Activated T-cell treated with anti-CD3 and anti-CD28 coated beads, Interleukin-2, amount 50 U/mL, for 24 hours (primary cell): Measurements from ENCODE around the gene KCNK10.

Experiments
- DNase-seq: peaks from one replicate; pipeline ENCODE4 v3.0.0-alpha.2; 2020
- H3K27ac Mint-ChIP-seq: 2 replicates; pipeline ENCODE4 v1.8.0; 2020; ENCODE audit warnings: mild to moderate bottlenecking, mixed read lengths
- H3K27me3 Mint-ChIP-seq: 2 replicates; pipeline ENCODE4 v1.8.0; 2020; ENCODE audit warnings: mixed read lengths
- H3K36me3 Mint-ChIP-seq: 2 replicates; pipeline ENCODE4 v1.8.0; 2020; ENCODE audit warnings: low read depth, mixed read lengths
- H3K4me1 Mint-ChIP-seq: 2 replicates; pipeline ENCODE4 v1.8.0; 2020; ENCODE audit warnings: low read depth, mixed read lengths
- H3K4me3 Mint-ChIP-seq: 2 replicates; pipeline ENCODE4 v1.8.0; 2020; ENCODE audit warnings: mild to moderate bottlenecking, moderate library complexity, mixed read lengths
- H3K9me3 Mint-ChIP-seq: 2 replicates; pipeline ENCODE4 v1.8.0; 2020; ENCODE audit warnings: mixed read lengths

Gene KCNK10

GRCh38 chr14:88326352-88327103 is 3.5 kb upstream of the KCNK10 start:
- no peaks in the 10 kb centered on the region for H3K9me3 Mint-ChIP-seq
- peaks cover 70% of the 10 kb centered on the region for H3K27me3 Mint-ChIP-seq
- no peaks in the 10 kb centered on the region for H3K36me3 Mint-ChIP-seq
- no peak overlapping the region for H3K27ac Mint-ChIP-seq
- no peak overlapping the region for H3K4me3 Mint-ChIP-seq
- DNase-seq = no peak
- H3K4me1 Mint-ChIP-seq = peaks cover 5% of the 10 kb centered on the region

GRCh38 chr14:88325883-88326282 is 2.8 kb upstream of the KCNK10 start:
- H3K4me1 Mint-ChIP-seq = peaks cover 5% of the 10 kb centered on the region
- H3K27ac Mint-ChIP-seq = no peak overlapping the region
- no peak overlapping the region for H3K4me3 Mint-ChIP-seq
- no peaks in the 10 kb centered on the region for H3K36me3 Mint-ChIP-seq
- H3K9me3 Mint-ChIP-seq = no peaks in the 10 kb centered on the region
- peaks cover 67% of the 10 kb centered on the region for H3K27me3 Mint-ChIP-seq
- no peak for DNase-seq

- Mint-ChIP-seq H3K27me3 (peaks cover 62% of the 10 kb centered on the region), H3K36me3 (no peaks in the 10 kb centered on the region), H3K4me3 (no peak overlapping the region), H3K27ac (no peak overlapping the region), H3K9me3 (no peaks in the 10 kb centered on the region), H3K4me1 (peaks cover 5% of the 10 kb centered on the region)
- DNase-seq = no peak
Observed at GRCh38 chr14:88324930-88325329, 1.9 kb upstream of the KCNK10 start.

DNA sequence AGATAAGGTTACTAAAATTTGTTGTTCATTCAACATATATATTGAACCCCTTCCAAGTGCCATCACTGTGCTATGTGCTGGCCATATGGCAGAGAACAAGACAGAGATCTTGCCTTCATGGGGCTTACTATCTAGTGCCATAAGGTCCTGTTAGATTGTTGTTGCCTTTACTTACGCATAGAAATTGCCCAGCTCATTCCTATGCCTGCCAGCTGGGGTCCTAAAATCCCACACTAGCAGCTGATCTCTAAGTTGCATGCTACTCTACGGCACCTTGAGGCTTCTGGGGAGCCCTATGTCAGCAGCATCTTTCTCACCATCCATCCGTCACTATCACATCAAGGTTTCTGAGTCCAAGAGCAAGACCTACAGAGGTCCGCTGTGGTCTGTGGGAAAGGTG is 1.4 kb upstream of the KCNK10 start:
- no peak overlapping the region for H3K27ac Mint-ChIP-seq
- H3K36me3 Mint-ChIP-seq = no peaks in the 10 kb centered on the region
- H3K9me3 Mint-ChIP-seq = no peaks in the 10 kb centered on the region
- peaks cover 5% of the 10 kb centered on the region for H3K4me1 Mint-ChIP-seq
- DNase-seq = no peak
- peaks cover 58% of the 10 kb centered on the region for H3K27me3 Mint-ChIP-seq
- H3K4me3 Mint-ChIP-seq = no peak overlapping the region

DNA sequence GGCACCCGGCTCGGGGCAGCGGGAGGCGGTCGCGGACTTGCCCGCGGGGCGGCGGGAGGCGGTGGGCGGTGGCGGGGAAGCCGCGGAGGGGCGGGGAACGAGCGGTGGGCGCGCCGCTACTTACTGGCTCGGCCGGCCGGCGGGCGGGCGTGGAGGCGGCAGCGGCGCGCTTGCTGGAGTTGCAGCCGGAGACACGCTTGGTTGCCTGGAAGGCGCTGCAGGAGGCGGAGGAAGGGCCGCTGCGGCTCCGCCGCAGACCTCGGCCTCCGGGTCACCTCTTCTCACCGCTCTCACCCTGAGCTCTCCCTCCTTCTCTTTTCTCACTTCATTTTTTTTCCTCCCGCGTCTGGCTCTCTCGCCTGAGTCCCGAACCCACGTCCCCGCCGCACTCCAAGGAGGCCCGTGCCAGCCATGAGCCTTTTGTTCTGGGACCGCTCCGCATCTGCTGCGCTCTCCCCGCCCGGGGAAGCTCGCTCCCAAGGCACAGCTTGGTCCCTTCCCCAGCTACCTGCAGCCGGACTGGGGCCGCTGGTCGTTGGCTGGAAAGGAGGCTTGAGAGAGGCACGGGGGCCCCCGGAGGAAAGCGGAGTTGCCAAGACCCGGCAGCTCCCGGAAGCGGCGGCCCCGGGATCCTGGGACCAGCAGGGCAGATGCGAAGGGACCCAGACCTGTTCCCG is 592 bp upstream of the KCNK10 start:
- Mint-ChIP-seq H3K27me3 (peaks cover 50% of the 10 kb centered on the region), H3K4me1 (peaks cover 5% of the 10 kb centered on the region), H3K9me3 (no peaks in the 10 kb centered on the region), H3K27ac (no peak overlapping the region), H3K4me3 (peak overlapping the region; percentile 60), H3K36me3 (no peaks in the 10 kb centered on the region)
- peak; percentile 32 for DNase-seq

GRCh38 chr14:88322504-88323085 is 474 bp downstream of the KCNK10 start:
- Mint-ChIP-seq H3K36me3 (no peaks in the 10 kb centered on the region), H3K27ac (no peak overlapping the region), H3K9me3 (no peaks in the 10 kb centered on the region), H3K4me1 (peaks cover 5% of the 10 kb centered on the region), H3K4me3 (no peak overlapping the region), H3K27me3 (peaks cover 40% of the 10 kb centered on the region)
- no peak for DNase-seq

- H3K9me3 Mint-ChIP-seq = no peaks in the 10 kb centered on the region
- no peak overlapping the region for H3K4me3 Mint-ChIP-seq
- H3K4me1 Mint-ChIP-seq = peaks cover 5% of the 10 kb centered on the region
- DNase-seq = no peak
- peaks cover 35% of the 10 kb centered on the region for H3K27me3 Mint-ChIP-seq
- H3K27ac Mint-ChIP-seq = no peak overlapping the region
- no peaks in the 10 kb centered on the region for H3K36me3 Mint-ChIP-seq
Observed at GRCh38 chr14:88321692-88322503, 1.2 kb downstream of the KCNK10 start.

DNA sequence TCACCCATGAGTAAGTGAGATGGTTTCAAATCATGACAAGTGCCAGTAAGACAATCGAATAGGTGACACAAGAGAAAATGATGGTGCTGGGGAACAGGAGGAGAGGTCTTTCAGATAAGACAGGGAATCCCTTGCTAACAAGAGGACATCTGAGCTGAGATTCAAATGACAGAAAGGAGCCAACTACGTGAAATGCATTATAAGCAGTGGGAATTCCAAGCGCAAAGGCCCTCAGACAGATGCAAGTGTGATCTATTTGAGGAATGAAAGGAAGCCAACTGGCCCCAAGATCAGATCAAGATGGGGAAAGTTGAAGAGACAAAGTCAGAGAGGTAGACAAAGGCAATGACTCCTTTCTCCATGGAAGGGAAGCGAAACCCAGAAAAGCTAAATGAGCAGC is 4.7 kb downstream of the KCNK10 start:
- Mint-ChIP-seq H3K4me1 (no peaks in the 10 kb centered on the region), H3K9me3 (peaks cover 1% of the 10 kb centered on the region), H3K27ac (no peak overlapping the region), H3K36me3 (no peaks in the 10 kb centered on the region), H3K4me3 (no peak overlapping the region), H3K27me3 (peaks cover 25% of the 10 kb centered on the region)
- DNase-seq = no peak

- Mint-ChIP-seq H3K4me3 (no peak overlapping the region), H3K27ac (no peak overlapping the region), H3K4me1 (no peaks in the 10 kb centered on the region), H3K9me3 (peaks cover 4% of the 10 kb centered on the region), H3K36me3 (no peaks in the 10 kb centered on the region), H3K27me3 (peaks cover 26% of the 10 kb centered on the region)
- no peak for DNase-seq
Observed at GRCh38 chr14:88316521-88316920, 6.5 kb downstream of the KCNK10 start.

- Mint-ChIP-seq H3K36me3 (no peaks in the 10 kb centered on the region), H3K27ac (no peak overlapping the region), H3K4me3 (no peak overlapping the region), H3K9me3 (peaks cover 4% of the 10 kb centered on the region), H3K27me3 (peaks cover 25% of the 10 kb centered on the region), H3K4me1 (no peaks in the 10 kb centered on the region)
- no peak for DNase-seq
Observed at GRCh38 chr14:88312257-88312656, 10.8 kb downstream of the KCNK10 start.

DNA sequence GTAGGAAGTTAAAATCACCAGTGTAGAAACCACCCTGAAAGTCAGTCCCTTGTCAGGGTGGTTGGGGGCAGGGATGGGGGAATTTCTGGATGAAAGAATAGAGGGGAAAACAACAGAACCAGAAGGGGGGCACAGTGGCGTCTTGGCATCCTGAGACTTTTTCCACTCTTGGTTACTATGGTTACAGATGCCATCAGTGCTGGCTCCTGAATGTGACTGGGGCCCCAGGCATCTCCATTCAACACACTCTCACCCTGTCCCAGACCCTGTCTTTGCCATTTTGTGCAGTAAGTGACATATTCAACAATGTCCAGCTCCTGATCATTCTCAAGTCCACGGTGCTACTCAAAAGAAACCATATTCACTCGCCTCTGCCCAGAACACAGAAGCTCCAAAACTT is 11.3 kb downstream of the KCNK10 start:
- Mint-ChIP-seq H3K27me3 (peaks cover 26% of the 10 kb centered on the region), H3K36me3 (no peaks in the 10 kb centered on the region), H3K9me3 (peaks cover 4% of the 10 kb centered on the region), H3K27ac (no peak overlapping the region), H3K4me1 (no peaks in the 10 kb centered on the region), H3K4me3 (no peak overlapping the region)
- no peak for DNase-seq

DNA sequence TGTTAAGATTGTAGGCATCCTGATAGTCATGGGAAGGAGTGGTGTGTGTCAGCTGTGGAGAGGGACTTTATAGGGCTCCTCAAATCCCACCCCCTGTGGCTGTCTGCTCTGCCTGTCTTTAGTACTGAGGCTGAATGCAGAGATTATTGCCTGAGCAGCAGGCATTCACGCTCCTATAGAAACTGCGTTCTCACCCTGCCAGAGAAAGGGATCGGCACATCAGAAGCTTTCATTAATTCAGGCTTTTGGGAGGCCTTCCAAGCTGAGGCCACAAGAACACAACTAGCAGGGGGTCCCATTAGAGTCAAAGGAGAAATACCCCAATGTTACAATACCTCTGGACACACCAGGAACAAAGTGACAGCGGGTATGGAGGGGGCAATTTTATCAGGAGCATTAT is 12.6 kb downstream of the KCNK10 start:
- Mint-ChIP-seq H3K9me3 (peaks cover 4% of the 10 kb centered on the region), H3K27me3 (peaks cover 15% of the 10 kb centered on the region), H3K27ac (no peak overlapping the region), H3K4me1 (no peaks in the 10 kb centered on the region), H3K36me3 (no peaks in the 10 kb centered on the region), H3K4me3 (no peak overlapping the region)
- no peak for DNase-seq

DNA sequence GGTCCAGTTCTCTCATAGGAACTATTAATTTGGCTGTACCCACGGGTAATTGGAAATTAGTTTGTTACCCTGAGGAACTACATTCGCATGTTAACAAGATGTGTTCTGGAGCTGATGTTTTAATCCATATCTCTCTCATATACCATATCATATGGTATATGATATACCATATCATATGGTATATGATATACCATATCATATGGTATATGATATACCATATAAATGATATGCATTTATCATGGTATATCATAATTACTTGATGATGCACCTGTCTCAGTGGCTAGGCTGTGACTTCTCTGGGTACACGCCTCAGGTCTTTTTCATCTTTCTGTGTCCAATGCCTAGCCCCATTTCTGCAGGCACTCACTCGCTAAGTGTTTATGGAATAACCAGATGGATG is 13.0 kb downstream of the KCNK10 start:
- peaks cover 4% of the 10 kb centered on the region for H3K9me3 Mint-ChIP-seq
- H3K4me1 Mint-ChIP-seq = no peaks in the 10 kb centered on the region
- H3K27ac Mint-ChIP-seq = no peak overlapping the region
- H3K4me3 Mint-ChIP-seq = no peak overlapping the region
- peaks cover 13% of the 10 kb centered on the region for H3K27me3 Mint-ChIP-seq
- no peaks in the 10 kb centered on the region for H3K36me3 Mint-ChIP-seq
- DNase-seq = no peak

GRCh38 chr14:88305528-88306322 is 17.3 kb downstream of the KCNK10 start:
- no peaks in the 10 kb centered on the region for H3K9me3 Mint-ChIP-seq
- no peaks in the 10 kb centered on the region for H3K36me3 Mint-ChIP-seq
- H3K4me3 Mint-ChIP-seq = no peak overlapping the region
- H3K27me3 Mint-ChIP-seq = peaks cover 21% of the 10 kb centered on the region
- DNase-seq = no peak
- H3K4me1 Mint-ChIP-seq = no peaks in the 10 kb centered on the region
- no peak overlapping the region for H3K27ac Mint-ChIP-seq
